GM18519 (cell line): ENCODE results near the gene ESRRA.

Source experiments
- ATAC-seq: cut with Tn5 transposase; IDR thresholded peaks from one replicate; pipeline ENCODE4 v1.9.1; 2021; ENCODE audit warnings: mild to moderate bottlenecking, moderate library complexity; ENCODE audit not compliant: unreplicated experiment, low FRiP score

ESRRA gene

DNA sequence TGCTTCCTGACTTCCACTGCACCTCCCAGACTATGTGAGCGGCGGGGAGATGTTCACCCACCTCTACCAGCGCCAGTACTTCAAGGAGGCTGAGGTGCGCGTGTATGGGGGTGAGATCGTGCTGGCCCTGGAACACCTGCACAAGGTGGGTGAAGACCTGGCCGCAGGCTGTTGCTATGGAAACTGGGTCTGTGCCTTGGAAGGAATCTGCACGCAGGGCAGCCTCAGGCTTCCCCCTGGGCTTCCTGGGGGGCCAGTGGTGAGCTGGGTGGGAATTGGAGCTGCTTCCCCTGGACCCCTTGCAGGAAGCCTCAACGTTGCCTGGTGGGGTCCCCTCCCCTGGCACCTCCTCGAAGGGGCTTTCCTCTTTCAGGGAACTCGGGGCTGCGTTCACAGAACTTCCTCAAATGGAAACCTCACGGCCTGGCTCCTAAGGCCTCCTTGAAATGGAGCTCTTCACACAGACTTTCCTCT lies 55.2 kb downstream of the ESRRA start:
- ATAC-seq, result no peak

DNA sequence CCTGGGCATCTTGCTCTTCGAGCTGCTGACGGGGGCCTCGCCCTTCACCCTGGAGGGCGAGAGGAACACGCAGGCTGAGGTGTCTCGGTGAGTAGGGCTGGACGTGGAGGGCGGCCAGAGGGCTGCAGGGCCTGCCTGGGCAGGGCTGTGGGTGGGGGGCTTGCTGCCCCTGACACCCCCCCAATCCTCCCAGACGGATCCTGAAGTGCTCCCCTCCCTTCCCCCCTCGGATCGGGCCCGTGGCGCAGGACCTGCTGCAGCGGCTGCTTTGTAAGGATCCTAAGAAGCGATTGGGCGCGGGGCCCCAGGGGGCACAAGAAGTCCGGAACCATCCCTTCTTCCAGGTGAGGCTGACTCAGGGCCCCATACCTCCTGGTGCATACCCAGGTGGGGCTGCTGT lies 56.3 kb downstream of the ESRRA start:
- ATAC-seq, result no peak

DNA sequence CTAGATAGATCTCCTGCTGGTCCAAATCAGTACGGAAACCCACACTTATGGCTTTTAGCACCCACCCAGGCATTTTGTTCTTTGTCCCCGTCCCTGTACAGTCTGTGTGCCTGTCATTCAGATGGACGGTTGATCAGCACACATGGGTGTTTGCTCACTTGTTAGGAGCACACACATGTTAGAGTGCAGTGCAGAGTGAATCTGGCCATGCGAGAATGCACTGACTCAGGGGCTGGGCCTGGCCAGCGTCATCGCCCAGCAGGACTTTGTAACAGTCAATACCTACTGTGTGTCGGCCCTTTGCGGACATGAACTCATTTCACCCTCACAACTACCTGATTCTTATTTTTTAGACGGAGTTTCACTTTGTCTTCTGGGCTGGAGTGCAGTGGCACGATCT lies 57.0 kb downstream of the ESRRA start:
- no peak for ATAC-seq

DNA sequence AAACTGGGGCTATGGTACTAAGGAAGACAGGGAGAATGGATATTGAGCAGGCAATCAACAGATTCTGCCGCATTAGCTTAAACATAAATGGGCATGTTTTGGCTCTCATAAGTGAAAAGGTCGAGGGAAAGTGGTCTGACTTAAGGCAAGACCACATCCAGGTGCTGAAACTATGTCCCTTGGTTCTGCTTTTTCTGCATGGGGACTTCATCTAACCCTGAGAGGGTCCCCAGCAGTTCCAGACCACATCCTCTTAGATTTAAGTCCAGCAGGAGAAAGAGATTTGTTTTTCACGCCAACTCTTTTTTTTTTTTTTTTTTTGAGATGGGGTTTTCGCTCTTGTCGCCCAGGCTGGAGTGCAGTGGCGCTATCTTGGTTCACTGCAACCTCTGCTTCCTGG lies 59.1 kb downstream of the ESRRA start:
- no peak for ATAC-seq

DNA sequence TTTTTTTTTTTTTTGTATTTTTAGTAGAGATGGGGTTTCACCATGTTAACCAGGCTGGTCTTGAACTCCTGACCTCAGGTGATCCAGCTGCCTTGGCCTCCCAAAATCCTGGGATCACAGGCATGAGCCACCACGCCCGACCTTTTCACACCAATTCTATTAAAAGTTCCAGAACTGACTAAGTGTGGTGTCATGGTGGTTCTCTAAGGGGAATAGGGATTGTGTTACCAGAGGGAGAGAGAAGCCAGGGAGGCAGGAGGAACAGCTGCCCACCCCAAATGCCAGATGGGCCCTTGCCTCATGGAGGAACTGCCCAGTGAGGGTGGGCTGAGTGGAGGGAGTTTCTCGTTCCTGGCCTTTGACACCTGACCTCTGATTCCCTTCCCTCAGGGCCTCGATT lies 59.6 kb downstream of the ESRRA start:
- no peak for ATAC-seq
